GM18508 (cell line): ENCODE data around the gene PLCXD1.
"Not testable (repeated sequence)": the region's sequence is repeated elsewhere in the genome, so short reads cannot be mapped to it uniquely, and the experiment has no call there.

ENCODE experiments used
- ATAC-seq: cut with Tn5 transposase; IDR thresholded peaks from one replicate; pipeline ENCODE4 v1.9.1; 2021; ENCODE audit warnings: moderate number of reproducible peaks; ENCODE audit not compliant: insufficient read depth, unreplicated experiment

PLCXD1 gene

GRCh38 chrX:281166-281999, at the start of gene PLCXD1:
Gene PLCXD1, plus strand, starts transcription at chrX:281381. Its CDS starts 2,807 bp downstream, at chrX:284188.
- no peak for ATAC-seq

- ATAC-seq: peak; percentile 94
Observed at GRCh38 chrX:231637-232277, 49.4 kb upstream of the PLCXD1 start.

GRCh38 chrX:232278-232655, 48.9 kb upstream of the PLCXD1 start:
- ATAC-seq: not testable (repeated sequence)

- not testable (repeated sequence) for ATAC-seq
Observed at GRCh38 chrX:236201-236600, 45.0 kb upstream of the PLCXD1 start.

GRCh38 chrX:250965-251364, 30.2 kb upstream of the PLCXD1 start:
- no peak for ATAC-seq

- ATAC-seq: not testable (repeated sequence)
Observed at GRCh38 chrX:251396-252243, 29.6 kb upstream of the PLCXD1 start.

GRCh38 chrX:252244-252956, 28.8 kb upstream of the PLCXD1 start:
- no peak for ATAC-seq

- no peak for ATAC-seq
Observed at GRCh38 chrX:252957-253291, 28.3 kb upstream of the PLCXD1 start.

GRCh38 chrX:253451-254297, 27.5 kb upstream of the PLCXD1 start:
- no peak for ATAC-seq

GRCh38 chrX:254630-255215, 26.5 kb upstream of the PLCXD1 start:
- no peak for ATAC-seq

GRCh38 chrX:255923-256331, 25.3 kb upstream of the PLCXD1 start:
- ATAC-seq: no peak

- ATAC-seq: not testable (repeated sequence)
Observed at GRCh38 chrX:257054-257453, 24.1 kb upstream of the PLCXD1 start.

GRCh38 chrX:257681-258289, 23.4 kb upstream of the PLCXD1 start:
- no peak for ATAC-seq

GRCh38 chrX:258291-259040, 22.7 kb upstream of the PLCXD1 start:
- no peak for ATAC-seq

- ATAC-seq: no peak
Observed at GRCh38 chrX:259692-260355, 21.4 kb upstream of the PLCXD1 start.

- no peak for ATAC-seq
Observed at GRCh38 chrX:261167-261918, 19.8 kb upstream of the PLCXD1 start.

GRCh38 chrX:261919-262352, 19.2 kb upstream of the PLCXD1 start:
- no peak for ATAC-seq
